H1 (cell line): ENCODE measurements around the gene IDE. TPM values are rescaled to one million over a fixed set of nuclear protein-coding genes. Genes with fewer than 3 reads are reported as not detected.

ENCODE experiments used
- CTCF ChIA-PET: fragments of 300-600 bp; sonication (Branson Sonifier 250); formaldehyde crosslinking; loops from one replicate; lab custom pipeline; 2021; ENCODE audit not compliant: partially characterized antibody; lab: Charles Lee
- POLR2A ChIA-PET: fragments of 300-600 bp; sonication (Branson Sonifier 250); formaldehyde crosslinking; loops from one replicate; lab custom pipeline; 2021; ENCODE audit warnings: inconsistent platforms; ENCODE audit not compliant: partially characterized antibody; lab: Charles Lee
- DNase-seq, 2 experiments: peaks; one replicate each; pipeline versions ENCODE4 v3.0.0 to v3.0.0-alpha.2; 2010 to 2022; ENCODE audit warnings: low spot score in 2 of 2, low read depth in 1 of 2, mixed read lengths in 1 of 2
- FAIRE-seq: peaks from 2 replicates; lab custom pipeline; 2011; peaks lifted over from hg19 to GRCh38; lab: Jason Lieb, UNC
- H2AFZ ChIP-seq: 2 replicates; pipeline ENCODE4 v1.8.1; 2012; ENCODE audit warnings: low read length, inconsistent platforms
- H2AK5ac ChIP-seq: 2 replicates; pipeline ENCODE4 v1.6.1; 2013; ENCODE audit warnings: low read depth, low read length
- H2BK120ac ChIP-seq: replicated peaks from 2 replicates; pipeline ENCODE3; 2013; ENCODE audit warnings: low read depth, low read length, inconsistent platforms
- H2BK12ac ChIP-seq: 2 replicates; pipeline ENCODE4 v1.6.1; 2013; ENCODE audit warnings: low read depth, low read length
- H2BK15ac ChIP-seq: 2 replicates; pipeline ENCODE4 v1.6.1; 2013; ENCODE audit warnings: low read length
- H2BK20ac ChIP-seq: 2 replicates; pipeline ENCODE4 v1.6.1; 2013; ENCODE audit warnings: low read length
- H2BK5ac ChIP-seq: 2 replicates; pipeline ENCODE4 v1.6.1; 2013; ENCODE audit warnings: low read depth, low read length
- H3K14ac ChIP-seq: 2 replicates; pipeline ENCODE4 v1.6.1; 2013; ENCODE audit warnings: inconsistent platforms; ENCODE audit not compliant: insufficient read length
- H3K18ac ChIP-seq: 2 replicates; pipeline ENCODE4 v1.6.1; 2013; ENCODE audit warnings: low read length; ENCODE audit errors: extremely low read depth
- H3K23ac ChIP-seq: 2 replicates; pipeline ENCODE4 v1.6.1; 2013; ENCODE audit warnings: inconsistent platforms; ENCODE audit not compliant: insufficient read length
- H3K23me2 ChIP-seq: 2 replicates; pipeline ENCODE4 v1.6.1; 2013; ENCODE audit warnings: low read depth, low read length
- H3K27ac ChIP-seq: 2 replicates; pipeline ENCODE4 v1.6.1; 2011; ENCODE audit warnings: low read depth, low read length, inconsistent platforms
- H3K27me3 ChIP-seq, 4 experiments: replicated peaks in 1 of 4; 1 replicate in 1 of 4; 2 replicates in 3 of 4; pipeline versions ENCODE4 v1.6.1 to v1.8.1; 2011 to 2013; ENCODE audit warnings: low read length in 3 of 4, mild to moderate bottlenecking in 3 of 4, inconsistent platforms in 2 of 4, mixed read lengths in 2 of 4, moderate library complexity in 1 of 4; ENCODE audit not compliant: control insufficient read depth in 3 of 4, insufficient read depth in 3 of 4; ENCODE audit errors: extremely low read depth in 1 of 4
- H3K36me3 ChIP-seq, 4 experiments: 2 replicates each; pipeline versions ENCODE4 v1.6.1 to v1.8.1; 2011 to 2013; ENCODE audit warnings: mild to moderate bottlenecking in 4 of 4, low read length in 3 of 4, moderate library complexity in 2 of 4, control low read depth in 1 of 4, inconsistent platforms in 1 of 4; ENCODE audit not compliant: insufficient read depth in 4 of 4, control insufficient read depth in 2 of 4
- H3K4ac ChIP-seq: replicated peaks from 2 replicates; pipeline ENCODE3; 2013; ENCODE audit warnings: low read length, low read depth, mixed read lengths, inconsistent platforms; ENCODE audit not compliant: insufficient read length
- H3K4me1 ChIP-seq, 4 experiments: replicated peaks in 1 of 4; 1 replicate in 1 of 4; 2 replicates in 3 of 4; pipeline versions ENCODE4 v1.6.1 to v1.8.1; 2011 to 2013; ENCODE audit warnings: low read length in 3 of 4, inconsistent platforms in 2 of 4, mixed read lengths in 1 of 4; ENCODE audit not compliant: insufficient read depth in 4 of 4, control insufficient read depth in 3 of 4
- H3K4me2 ChIP-seq, 2 experiments: 2 replicates each; pipeline versions ENCODE4 v1.6.1 to v1.8.1; 2011 to 2013; ENCODE audit warnings: low read depth in 2 of 2, low read length in 2 of 2, control low read depth in 1 of 2, inconsistent platforms in 1 of 2, mild to moderate bottlenecking in 1 of 2; ENCODE audit not compliant: insufficient read depth in 1 of 2
- H3K4me3 ChIP-seq, 4 experiments: fragments of 200-600, 300-600 bp in 1 of 4; sonication (generic), shearing (Covaris generic), sonication (Bioruptor Twin) in 1 of 4; 2 replicates each; pipeline versions ENCODE4 v1.5.1 to v1.8.1; 2011 to 2016; ENCODE audit warnings: low read length in 4 of 4, low read depth in 3 of 4, control low read depth in 2 of 4, inconsistent platforms in 2 of 4, mild to moderate bottlenecking in 2 of 4, mixed read lengths in 1 of 4, moderate library complexity in 1 of 4; ENCODE audit not compliant: insufficient read depth in 2 of 4; ENCODE audit errors: extremely low read depth in 1 of 4
- H3K56ac ChIP-seq: replicated peaks from 2 replicates; pipeline ENCODE3; 2013; ENCODE audit warnings: low read depth, mild to moderate bottlenecking, mixed read lengths, low read length, inconsistent platforms; ENCODE audit not compliant: insufficient read length
- H3K79me1 ChIP-seq: 2 replicates; pipeline ENCODE4 v1.6.1; 2013; ENCODE audit warnings: low read depth, low read length, control low read depth
- H3K79me2 ChIP-seq, 2 experiments: 2 replicates each; pipeline versions ENCODE4 v1.6.1 to v1.8.1; 2012 to 2013; ENCODE audit warnings: low read length in 2 of 2, mild to moderate bottlenecking in 2 of 2, inconsistent platforms in 1 of 2; ENCODE audit not compliant: insufficient read depth in 2 of 2, control insufficient read depth in 1 of 2
- H3K9ac ChIP-seq, 4 experiments: replicated peaks in 1 of 4; 1 replicate in 1 of 4; 2 replicates in 3 of 4; pipeline versions ENCODE4 v1.6.1 to v1.8.1; 2011 to 2013; ENCODE audit warnings: low read depth in 3 of 4, low read length in 3 of 4, control low read depth in 2 of 4, mild to moderate bottlenecking in 2 of 4, moderate library complexity in 2 of 4, inconsistent platforms in 1 of 4; ENCODE audit errors: extremely low read depth in 1 of 4
- H3K9me3 ChIP-seq, 2 experiments: 2 replicates each; pipeline versions ENCODE4 v1.6.1 to v1.8.1; 2012 to 2013; ENCODE audit warnings: mild to moderate bottlenecking in 2 of 2, moderate library complexity in 2 of 2, control low read depth in 1 of 2, inconsistent platforms in 1 of 2, low read depth in 1 of 2, low read length in 1 of 2, mixed read lengths in 1 of 2; ENCODE audit not compliant: insufficient read depth in 2 of 2
- H4K20me1 ChIP-seq, 2 experiments: replicated peaks in 1 of 2; 2 replicates each; pipeline versions ENCODE3 to v1.8.1; 2011 to 2013; ENCODE audit warnings: inconsistent platforms in 2 of 2, low read length in 2 of 2, mild to moderate bottlenecking in 1 of 2; ENCODE audit not compliant: insufficient read depth in 2 of 2, control insufficient read depth in 1 of 2
- H4K5ac ChIP-seq: 2 replicates; pipeline ENCODE4 v1.6.1; 2013; ENCODE audit warnings: low read length, low read depth, mixed read lengths, inconsistent platforms; ENCODE audit not compliant: insufficient read length
- H4K8ac ChIP-seq: 2 replicates; pipeline ENCODE4 v1.8.0; 2013; ENCODE audit warnings: mild to moderate bottlenecking, moderate library complexity, low read length, inconsistent platforms; ENCODE audit not compliant: insufficient read depth; ENCODE audit errors: extremely low read depth
- H4K91ac ChIP-seq: replicated peaks from 2 replicates; pipeline ENCODE3; 2013; ENCODE audit warnings: low read length, mixed read lengths, inconsistent platforms; ENCODE audit not compliant: insufficient read length
- ATF2 ChIP-seq: IDR thresholded peaks from 2 replicates; pipeline ENCODE4 v1.6.1; 2012; ENCODE audit warnings: low read length, inconsistent platforms
- FOSL1 ChIP-seq: IDR thresholded peaks from 2 replicates; pipeline ENCODE4 v1.6.1; 2011; ENCODE audit warnings: mild to moderate bottlenecking, low read depth, low read length, moderate library complexity; ENCODE audit not compliant: insufficient read depth
- JUND ChIP-seq: IDR thresholded peaks from 2 replicates; pipeline ENCODE4 v1.6.1; 2011; ENCODE audit warnings: mild to moderate bottlenecking, improper control_type of control experiment, low read length
- RBBP5 ChIP-seq: IDR thresholded peaks from 2 replicates; pipeline ENCODE4 v1.7.1; 2012; ENCODE audit warnings: low read depth, mild to moderate bottlenecking, inconsistent platforms, low read length, moderate library complexity, borderline replicate concordance
- SRF ChIP-seq: IDR thresholded peaks from 2 replicates; pipeline ENCODE4 v1.6.1; 2011; ENCODE audit warnings: mild to moderate bottlenecking, low read depth, low read length, moderate library complexity
- ZNF274 ChIP-seq: IDR thresholded peaks from 2 replicates; pipeline ENCODE4 v1.7.0; 2012; ENCODE audit warnings: low read length, borderline replicate concordance; ENCODE audit errors: extremely low read depth
- WGBS, 2 experiments: shearing (Covaris generic) in 1 of 2; methylation state at CpG; one replicate each; pipeline versions ENCODE4 v1.1.6 to v1.1.7; 2013 to 2015; ENCODE audit warnings: low lambda C conversion rate in 2 of 2, mixed read lengths in 2 of 2, inconsistent platforms in 1 of 2, low coverage in 1 of 2, missing lambda C conversion rate in 1 of 2; ENCODE audit not compliant: insufficient replicate concordance in 2 of 2, insufficient coverage in 1 of 2, insufficient read length in 1 of 2; ENCODE audit errors: extremely low coverage in 1 of 2, missing lambda C conversion rate in 1 of 2; 5-methylcytosine and 5-hydroxymethylcytosine counted together
- polyA plus RNA-seq, 7 experiments: library from polyadenylated mRNA; depleted of rRNA in 3 of 7; stranded (reverse) in 5 of 7; unstranded in 2 of 7; fragments of >200 nt in 5 of 7; fragments of 200-250 nt in 2 of 7; gene quantifications; 1 replicate in 5 of 7; 2 replicates in 1 of 7; 4 replicates in 1 of 7; pipeline versions ENCODE4 v1.2.1 to v1.2.3, GENCODE V29; 2011 to 2013; ENCODE audit warnings: missing spikeins in 2 of 7, mixed read lengths in 2 of 7
- total RNA-seq: library from RNA; stranded (reverse); fragmentation: NEBNext Ultra II Directional; extraction: Animal tissue kit (Norgen Biotek cat#: 25700); gene quantifications from 2 replicates; pipeline ENCODE4 v1.2.1, GENCODE V29; 2021

Gene IDE
- total and polyA plus RNA-seq, 2 of the 8 experiments (the other 6 are each of a cell fraction or from before 2014, with no cell fraction given): 12.7 to 52.7 TPM

- Histone ChIP-seq H3K4me1 (peaks cover 0 to 5% (median 1%) of the 10 kb centered on the region in 4 experiments; a peak in 3 of 7 replicates), H4K8ac (no peak overlapping the region), H3K79me1 (no peaks in the 10 kb centered on the region), H3K27ac (no peak overlapping the region), H3K36me3 (no peaks in the 10 kb centered on the region), H3K79me2 (peaks cover 0 to 52% of the 10 kb centered on the region in 2 experiments; a peak in 3 of 4 replicates), H2BK12ac (no peak overlapping the region), H2AK5ac (no peak overlapping the region), H4K91ac (no peak overlapping the region), H2BK120ac (no peak overlapping the region), H3K9me3 (no peaks in the 10 kb centered on the region), H2BK20ac (no peak overlapping the region), H3K9ac (no peak overlapping the region), H3K27me3 (no peaks in the 10 kb centered on the region), H4K5ac (no peak overlapping the region), H3K4ac (no peak overlapping the region), H2BK15ac (no peak overlapping the region)
- POLR2A ChIA-PET: no interaction called here
- no peak for TF ChIP-seq ZNF274
- TF ChIP-seq ATF2: no peak
- TF ChIP-seq RBBP5: no peak
- no peak for TF ChIP-seq JUND
- TF ChIP-seq FOSL1: no peak
- TF ChIP-seq SRF: no peak
- TF ChIP-seq, all 59 proteins: peak for 0
- H2AFZ ChIP-seq: no peak overlapping the region
- H3K23ac ChIP-seq: no peak overlapping the region
- H3K4me3 ChIP-seq: no peak overlapping the region
- no peaks in the 10 kb centered on the region for H3K23me2 ChIP-seq
- CTCF ChIA-PET: interaction anchor here (0.6 kb wide), 1 partner anchor 224 kb away, joined by 3 read pairs; no protein-coding TSS in a partner anchor
- no peak overlapping the region for H3K4me2 ChIP-seq
- no peak for DNase-seq
- H3K14ac ChIP-seq: no peak overlapping the region
- H3K56ac ChIP-seq: no peak overlapping the region
- peaks cover 0 to 2% of the 10 kb centered on the region in 2 experiments for H4K20me1 ChIP-seq
- 81% methylated on average over 5 of the region's 5 CpGs; no CpG with 5 or more reads in 1 of the 2 experiments for WGBS, 2 experiments
- no peak overlapping the region for H3K18ac ChIP-seq
- FAIRE-seq: no peak
- no peak overlapping the region for H2BK5ac ChIP-seq
These were observed 31.4 kb downstream of the IDE start for GRCh38 chr10:92542458-92542857.
